Measurements from ENCODE around the gene DCANP1. TPM values are rescaled to one million over a fixed set of nuclear protein-coding genes. Genes with fewer than 3 reads are reported as not detected.

DCANP1 gene
- total and polyA plus RNA-seq, 11 donors: 0.11 TPM; not detected in 10

DNA sequence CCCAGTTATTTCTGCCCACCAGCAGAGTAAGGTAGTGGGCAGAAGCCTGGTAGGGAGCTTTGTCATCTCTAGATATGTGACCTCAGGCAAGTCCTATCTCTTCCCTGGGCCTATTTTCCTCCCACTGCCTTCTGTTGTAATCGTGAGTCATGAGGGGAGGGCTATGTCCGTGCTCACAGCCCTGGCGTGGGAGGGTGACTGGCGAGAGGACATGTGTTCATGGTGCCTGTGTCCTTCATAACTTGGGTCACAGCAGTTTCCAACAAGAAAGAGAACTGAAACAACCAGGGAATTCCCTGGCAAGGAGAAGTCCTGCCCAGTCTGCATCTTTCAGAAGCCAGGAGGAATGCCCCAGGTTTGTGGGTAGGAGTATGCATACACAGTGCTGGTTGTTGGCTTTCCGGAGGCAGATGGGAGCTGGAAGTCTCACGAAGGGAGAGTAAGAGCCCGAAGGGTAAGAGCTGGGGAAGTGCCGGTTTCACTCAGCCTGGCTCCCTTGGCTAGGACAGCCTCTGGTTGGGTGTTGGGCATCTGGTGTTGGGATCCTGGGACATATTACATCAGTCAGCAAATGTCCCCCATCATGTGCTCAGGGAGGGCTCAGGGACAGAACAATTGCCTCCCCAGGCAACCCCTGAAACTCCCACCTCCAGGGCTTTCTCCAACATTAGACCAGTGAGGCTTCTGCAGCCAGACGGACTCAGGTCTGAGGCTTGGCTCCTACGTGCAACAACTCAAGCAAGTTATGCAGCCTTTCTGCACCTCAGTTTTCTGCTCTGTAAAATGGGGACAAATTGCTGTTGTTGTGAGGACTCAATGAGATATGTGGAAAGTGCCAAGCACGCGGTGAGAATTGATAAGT is 9.3 kb upstream of the DCANP1 start:
- ATAC-seq: peak; percentile 16 to 86 (median 82)
- no peaks in the 10 kb centered on the region for H3K9me3 ChIP-seq

GRCh38 chr5:135455876-135456237 is 8.7 kb upstream of the DCANP1 start:
- Histone ChIP-seq H3K36me3 (no peaks in the 10 kb centered on the region), H3K27ac (peak overlapping the region in 1 of 12 donors; percentile 70), H3K4me3 (no peak overlapping the region), H3K27me3 (peaks cover 0 to 13% (median 3%) of the 10 kb centered on the region in 9 donors), H3K4me1 (peaks cover 0 to 30% (median 0%) of the 10 kb centered on the region in 12 donors), H3K9me3 (no peaks in the 10 kb centered on the region)
- no peak for TF ChIP-seq CTCF (IDR thresholded peaks at IDR 0.05)
- no peak for TF ChIP-seq POLR2A (IDR thresholded peaks at IDR 0.05)
- ATAC-seq (no peak), DNase-seq (peak in 1 of 5 donors; percentile 10)
- 83 to 96% (median 93%) methylated on average over 4 of the region's 4 CpGs for WGBS, 4 donors
- intact Hi-C loops (cut with DNase I): no loop called here

More for the DNA sequence above, 9.3 kb upstream of the DCANP1 start:
- intact Hi-C loops (cut with DNase I): no loop called here
- Histone ChIP-seq H3K27ac (peak overlapping the region in 1 of 12 donors; percentile 70), H3K4me3 (no peak overlapping the region), H3K4me1 (peaks cover 0 to 30% (median 0%) of the 10 kb centered on the region in 12 donors), H3K36me3 (no peaks in the 10 kb centered on the region), H3K27me3 (peaks cover 0 to 13% (median 3%) of the 10 kb centered on the region in 9 donors)
- peak in 2 of 5 donors; percentile 62 to 71 for DNase-seq
- TF ChIP-seq CTCF (IDR thresholded peaks at IDR 0.05) (no peak), POLR2A (IDR thresholded peaks at IDR 0.05) (no peak)
- 74 to 89% (median 85%) methylated on average over 12 of the region's 12 CpGs for WGBS, 4 donors

- peaks cover 0 to 13% (median 3%) of the 10 kb centered on the region in 9 donors for H3K27me3 ChIP-seq
- WGBS, 4 donors: 79 to 98% (median 90%) methylated on average over 3 of the region's 3 CpGs
- TF ChIP-seq CTCF (IDR thresholded peaks at IDR 0.05) (no peak), POLR2A (IDR thresholded peaks at IDR 0.05) (no peak)
- no peaks in the 10 kb centered on the region for H3K36me3 ChIP-seq
- H3K4me3 ChIP-seq: no peak overlapping the region
- DNase-seq: peak in 1 of 5 donors; percentile 21
- H3K27ac ChIP-seq: no peak overlapping the region
- no peak for ATAC-seq
- intact Hi-C loops (cut with DNase I): no loop called here
- no peaks in the 10 kb centered on the region for H3K9me3 ChIP-seq
- H3K4me1 ChIP-seq: peaks cover 0 to 30% (median 0%) of the 10 kb centered on the region in 12 donors
Measured at GRCh38 chr5:135454946-135455345, 7.8 kb upstream of the DCANP1 start.

DNA sequence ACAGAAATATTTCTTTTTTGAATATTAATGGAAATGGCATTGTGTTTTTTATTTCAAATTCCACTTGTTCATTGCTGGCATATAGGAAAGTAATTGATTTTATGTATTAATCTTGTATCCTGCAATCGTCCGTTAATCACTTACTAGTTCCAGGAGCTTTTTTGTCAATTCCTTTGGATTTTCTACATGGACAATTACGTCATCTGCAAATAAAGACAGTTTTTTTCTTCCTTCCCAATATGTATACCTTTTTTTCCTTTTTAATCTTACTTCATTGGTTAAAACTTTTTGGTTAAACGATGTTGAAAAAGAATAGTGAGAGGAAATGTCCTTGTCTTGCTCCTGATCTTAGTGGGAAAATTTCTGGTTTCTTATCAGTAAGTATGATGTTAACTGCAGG is 6.5 kb upstream of the DCANP1 start:
- peaks cover 0 to 30% (median 0%) of the 10 kb centered on the region in 12 donors for H3K4me1 ChIP-seq
- no peak overlapping the region for H3K27ac ChIP-seq
- H3K36me3 ChIP-seq: no peaks in the 10 kb centered on the region
- ATAC-seq (no peak), DNase-seq (no peak)
- H3K4me3 ChIP-seq: no peak overlapping the region
- intact Hi-C loops (cut with DNase I): no loop called here
- 70 to 91% (median 84%) methylated on average over 4 of the region's 4 CpGs for WGBS, 4 donors
- peaks cover 0 to 7% (median 0%) of the 10 kb centered on the region in 9 donors for H3K27me3 ChIP-seq
- no peaks in the 10 kb centered on the region for H3K9me3 ChIP-seq
- TF ChIP-seq CTCF (IDR thresholded peaks at IDR 0.05) (no peak), POLR2A (IDR thresholded peaks at IDR 0.05) (no peak)

Measured in heart left ventricle (tissue), 16 donors.